Suprapubic skin (tissue), 4 donors: ENCODE results near the gene DSC1.

Experiments
- POLR2A ChIP-seq, 2 donors: fragments of 450-650 bp; IDR thresholded peaks; one replicate each; pipeline ENCODE4 v1.6.1; 2017; ENCODE audit warnings: antibody characterized with exemption in 2 of 2, mild to moderate bottlenecking in 2 of 2, moderate library complexity in 2 of 2
- POLR2AphosphoS5 ChIP-seq, 3 donors: sonication (generic); formaldehyde crosslinking; IDR thresholded peaks; one replicate each; pipeline ENCODE4 v1.6.1; 2017; ENCODE audit warnings: antibody characterized with exemption in 3 of 3
- TF ChIP-seq, protein P1 (sequence below), 2 donors: fragments of 200-600 bp in 1 of 2; fragments of 450-650 bp in 1 of 2; sonication (generic) in 1 of 2; IDR thresholded peaks; one replicate each; pipeline ENCODE4 v1.5.1; 2016 to 2019; ENCODE audit warnings: antibody characterized with exemption in 2 of 2, mild to moderate bottlenecking in 1 of 2, moderate library complexity in 1 of 2

- TF ChIP-seq, protein P1, sequence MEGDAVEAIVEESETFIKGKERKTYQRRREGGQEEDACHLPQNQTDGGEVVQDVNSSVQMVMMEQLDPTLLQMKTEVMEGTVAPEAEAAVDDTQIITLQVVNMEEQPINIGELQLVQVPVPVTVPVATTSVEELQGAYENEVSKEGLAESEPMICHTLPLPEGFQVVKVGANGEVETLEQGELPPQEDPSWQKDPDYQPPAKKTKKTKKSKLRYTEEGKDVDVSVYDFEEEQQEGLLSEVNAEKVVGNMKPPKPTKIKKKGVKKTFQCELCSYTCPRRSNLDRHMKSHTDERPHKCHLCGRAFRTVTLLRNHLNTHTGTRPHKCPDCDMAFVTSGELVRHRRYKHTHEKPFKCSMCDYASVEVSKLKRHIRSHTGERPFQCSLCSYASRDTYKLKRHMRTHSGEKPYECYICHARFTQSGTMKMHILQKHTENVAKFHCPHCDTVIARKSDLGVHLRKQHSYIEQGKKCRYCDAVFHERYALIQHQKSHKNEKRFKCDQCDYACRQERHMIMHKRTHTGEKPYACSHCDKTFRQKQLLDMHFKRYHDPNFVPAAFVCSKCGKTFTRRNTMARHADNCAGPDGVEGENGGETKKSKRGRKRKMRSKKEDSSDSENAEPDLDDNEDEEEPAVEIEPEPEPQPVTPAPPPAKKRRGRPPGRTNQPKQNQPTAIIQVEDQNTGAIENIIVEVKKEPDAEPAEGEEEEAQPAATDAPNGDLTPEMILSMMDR (IDR thresholded peaks at IDR 0.05): no peak
- TF ChIP-seq POLR2A (IDR thresholded peaks at IDR 0.05) (no peak), POLR2AphosphoS5 (IDR thresholded peaks at IDR 0.05) (no peak)
These were observed 49.9 kb downstream of the DSC1 start for GRCh38 chr18:31112804-31113203.
